Heart left ventricle (tissue), 16 donors: Measurements from ENCODE around the gene LENG9. TPM values are rescaled to one million over a fixed set of nuclear protein-coding genes. Genes with fewer than 3 reads are reported as not detected.
A peak's percentile ranks its signal among the peaks of the same experiment; 100 is the strongest.

Experiments
- ATAC-seq, 4 donors: fragments of 200-7000 bp; cut with Tn5 transposase; one replicate each; pipeline ENCODE4 v1.9.1; 2020 to 2022; ENCODE audit warnings: moderate library complexity in 4 of 4, mild to moderate bottlenecking in 3 of 4, moderate number of reproducible peaks in 1 of 4
- DNase-seq, 5 donors: peaks; one replicate each; pipeline ENCODE4 v3.0.0-alpha.2; 2020
- H3K27ac ChIP-seq, 12 donors: fragments of 200-600 bp; sonication (generic) in 4 of 12; one replicate each; pipeline versions ENCODE4 v1.5.0 to v1.8.0; 2016 to 2022; ENCODE audit warnings: mild to moderate bottlenecking in 2 of 12
- H3K27me3 ChIP-seq, 9 donors: fragments of 200-600 bp; sonication (generic) in 2 of 9; one replicate each; pipeline versions ENCODE4 v1.5.1 to v1.8.0; 2016 to 2022; ENCODE audit warnings: mild to moderate bottlenecking in 3 of 9
- H3K36me3 ChIP-seq, 9 donors: fragments of 200-600 bp; sonication (generic) in 2 of 9; one replicate each; pipeline versions ENCODE4 v1.5.0 to v1.8.0; 2018 to 2022; ENCODE audit warnings: mild to moderate bottlenecking in 2 of 9
- H3K4me1 ChIP-seq, 12 donors: fragments of 200-600 bp; sonication (generic) in 4 of 12; one replicate each; pipeline versions ENCODE4 v1.5.0 to v1.8.0; 2016 to 2022; ENCODE audit warnings: mild to moderate bottlenecking in 3 of 12
- H3K4me3 ChIP-seq, 12 donors: fragments of 200-600 bp; sonication (generic) in 4 of 12; one replicate each; pipeline versions ENCODE4 v1.5.0 to v1.8.0; 2017 to 2022; ENCODE audit warnings: mild to moderate bottlenecking in 9 of 12, moderate library complexity in 4 of 12
- H3K9me3 ChIP-seq, 12 donors: fragments of 200-600 bp; sonication (generic) in 4 of 12; one replicate each; pipeline versions ENCODE4 v1.5.0 to v1.8.0; 2016 to 2022; ENCODE audit warnings: mild to moderate bottlenecking in 1 of 12
- POLR2A ChIP-seq, 2 donors: fragments of 450-650 bp; IDR thresholded peaks; one replicate each; pipeline ENCODE4 v1.6.1; 2017; ENCODE audit warnings: antibody characterized with exemption in 2 of 2, mild to moderate bottlenecking in 2 of 2, moderate library complexity in 2 of 2
- WGBS, 4 donors: extraction: QIAGEN DNeasy Blood & Tissue Kit in 2 of 4; methylation state at CpG; one replicate each; pipeline versions ENCODE4 v1.1.5 to v1.1.7; 2013 to 2018; 5-methylcytosine and 5-hydroxymethylcytosine counted together
- intact Hi-C, 10 donors: fragments of 100-400 bp; cut with DNase I; formaldehyde crosslinking; loops; one replicate each; pipeline versions ENCODE4 v1.11.1 to v1.14.2; 2022
- polyA plus RNA-seq, 2 donors: library from polyadenylated mRNA; stranded (reverse); fragments of 200-250 nt; gene quantifications; one replicate each; pipeline ENCODE4 v1.2.3, GENCODE V29; 2013
- total RNA-seq, 9 donors: library from RNA; depleted of rRNA in 2 of 9; stranded (reverse); fragments of >200 nt in 2 of 9; fragmentation: NEBNext Ultra II Directional in 3 of 9; extraction: Animal tissue kit (Norgen Biotek cat#: 25700) in 3 of 9; gene quantifications; one replicate each; pipeline versions ENCODE4 v1.1.0 to v1.2.4, GENCODE V29; 2016 to 2023
- TF ChIP-seq, protein P1 (sequence below), 12 donors: fragments of 200-600 bp; sonication (generic) in 4 of 12; IDR thresholded peaks; one replicate each; pipeline versions ENCODE4 v1.5.0 to v1.8.0; 2018 to 2022; ENCODE audit warnings: antibody characterized with exemption in 12 of 12, mild to moderate bottlenecking in 5 of 12
- donor health status: ischemic (EF 13 %, LVEDD 7.1; RV severe dilation, severe dysfunction).
- donor health status: healthy with polysubstance abuse.
- donor health status: DM: no; HTN: yes; CAD: no.
- donor health status: DM: no; HTN: no; CAD: no.
- donor health status: ischemic (EF 25% LVEDD 6.9; RV normal size, moderate dysfunction).
- donor health status: ischemic (EF 25% LVEDD 5.7; RV mildly dilated, moderate dysfunction).
- donor health status: healthy.
- donor health status: DM: yes; HTN: yes; CAD: no.
- donor health status: ischemic (EF 35%, LVEDD 5.7; RV mildly dilated, moderate dysfunction).
- donor health status: nonischemic (EF 11% LVEDD 7.7; RV severe dilation, severe dysfunction).
- donor health status: DM: yes; HTN: yes; CAD: no.
- donor health status: PGD.
- donor health status: ischemic (EF 29% LVEDD 5.4; RV normal size, mild dysfunction).
- donor health status: nonischemic (EF 23%, LVEDD 6.1; RV moderate dilation, normal function).

Gene LENG9
- total and polyA plus RNA-seq, 11 donors = 1.4 to 4.1 (median 2.1) TPM

DNA sequence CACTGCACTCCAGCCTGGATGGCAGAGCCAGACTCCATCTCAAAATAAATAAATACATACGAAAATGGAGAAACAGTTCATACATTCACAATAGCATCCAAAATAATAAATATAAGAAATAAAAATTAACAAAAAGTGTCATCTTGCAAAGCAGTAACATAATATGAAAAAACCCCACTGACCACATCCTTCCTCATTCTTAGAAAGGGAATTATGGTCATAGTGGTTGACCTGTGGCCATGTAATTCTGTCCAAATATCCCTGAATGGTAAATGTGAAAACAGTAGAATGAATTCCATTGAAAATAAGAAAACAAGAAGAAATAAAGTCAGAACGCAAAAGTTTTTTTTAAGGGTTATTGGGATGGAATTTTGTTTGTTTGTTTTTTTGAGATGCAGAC lies 16.5 kb upstream of the LENG9 start:
- Histone ChIP-seq H3K27me3 (peaks cover 0 to 53% (median under 1%) of the 10 kb centered on the region in 9 donors), H3K27ac (no peak overlapping the region), H3K9me3 (no peaks in the 10 kb centered on the region), H3K36me3 (no peaks in the 10 kb centered on the region), H3K4me1 (peaks cover 0 to 17% (median 0%) of the 10 kb centered on the region in 12 donors), H3K4me3 (no peak overlapping the region)
- TF ChIP-seq, protein P1, sequence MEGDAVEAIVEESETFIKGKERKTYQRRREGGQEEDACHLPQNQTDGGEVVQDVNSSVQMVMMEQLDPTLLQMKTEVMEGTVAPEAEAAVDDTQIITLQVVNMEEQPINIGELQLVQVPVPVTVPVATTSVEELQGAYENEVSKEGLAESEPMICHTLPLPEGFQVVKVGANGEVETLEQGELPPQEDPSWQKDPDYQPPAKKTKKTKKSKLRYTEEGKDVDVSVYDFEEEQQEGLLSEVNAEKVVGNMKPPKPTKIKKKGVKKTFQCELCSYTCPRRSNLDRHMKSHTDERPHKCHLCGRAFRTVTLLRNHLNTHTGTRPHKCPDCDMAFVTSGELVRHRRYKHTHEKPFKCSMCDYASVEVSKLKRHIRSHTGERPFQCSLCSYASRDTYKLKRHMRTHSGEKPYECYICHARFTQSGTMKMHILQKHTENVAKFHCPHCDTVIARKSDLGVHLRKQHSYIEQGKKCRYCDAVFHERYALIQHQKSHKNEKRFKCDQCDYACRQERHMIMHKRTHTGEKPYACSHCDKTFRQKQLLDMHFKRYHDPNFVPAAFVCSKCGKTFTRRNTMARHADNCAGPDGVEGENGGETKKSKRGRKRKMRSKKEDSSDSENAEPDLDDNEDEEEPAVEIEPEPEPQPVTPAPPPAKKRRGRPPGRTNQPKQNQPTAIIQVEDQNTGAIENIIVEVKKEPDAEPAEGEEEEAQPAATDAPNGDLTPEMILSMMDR (IDR thresholded peaks at IDR 0.05) = no peak
- no peak for TF ChIP-seq POLR2A (IDR thresholded peaks at IDR 0.05)
- ATAC-seq = no peak
- intact Hi-C loops = loop anchor here in 6 of 10 donors (2.0 to 10.0 kb wide), 4 partner anchors 192 to 197 kb away; no protein-coding TSS in a partner anchor
- 77 to 89% (median 82%) methylated on average over 2 of the region's 2 CpGs for WGBS, 4 donors
- DNase-seq = no peak

DNA sequence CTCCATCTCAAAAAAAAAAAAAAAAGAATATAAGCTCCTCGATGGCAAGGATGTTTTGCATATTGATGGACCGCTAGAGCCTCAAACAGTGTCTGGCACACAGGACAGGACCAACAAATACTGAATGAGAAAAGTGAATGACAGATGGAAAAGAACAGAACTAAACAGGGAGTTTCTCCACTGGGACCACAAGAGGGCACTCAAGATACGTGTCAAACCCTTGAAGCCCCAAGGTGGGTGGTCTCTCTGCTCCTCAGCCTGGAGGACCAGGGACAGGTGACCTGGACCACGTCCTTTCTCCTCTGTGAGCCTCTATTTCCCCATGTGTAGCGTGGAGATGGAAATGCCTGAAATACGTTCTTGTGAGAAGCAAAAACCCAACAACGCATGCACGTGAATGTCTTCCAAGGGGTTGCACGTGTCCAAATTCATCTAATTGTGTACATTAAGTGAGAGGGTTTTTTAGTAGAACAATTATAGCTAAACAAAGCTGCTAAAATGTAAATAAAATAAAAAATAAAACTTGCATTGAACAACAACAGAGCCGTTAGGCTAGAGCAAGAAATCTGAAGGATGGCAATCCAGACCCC lies 15.2 kb upstream of the LENG9 start:
- DNase-seq (peak in 1 of 5 donors; percentile 39), ATAC-seq (no peak)
- Histone ChIP-seq H3K9me3 (no peaks in the 10 kb centered on the region), H3K27me3 (peaks cover 0 to 51% (median 0%) of the 10 kb centered on the region in 9 donors), H3K4me1 (peaks cover 0 to 19% (median 1%) of the 10 kb centered on the region in 12 donors), H3K36me3 (no peaks in the 10 kb centered on the region), H3K4me3 (no peak overlapping the region), H3K27ac (no peak overlapping the region)
- WGBS, 4 donors = 18 to 25% (median 21%) methylated on average over 10 of the region's 10 CpGs
- TF ChIP-seq, protein P1 (IDR thresholded peaks at IDR 0.05) = peak; percentile 40 to 68 (median 53)
- TF ChIP-seq POLR2A (IDR thresholded peaks at IDR 0.05) = no peak
- intact Hi-C loops = loop anchor here in 4 of 10 donors (5.0 kb wide), 2 partner anchors 41 to 199 kb away; no protein-coding TSS in a partner anchor

DNA sequence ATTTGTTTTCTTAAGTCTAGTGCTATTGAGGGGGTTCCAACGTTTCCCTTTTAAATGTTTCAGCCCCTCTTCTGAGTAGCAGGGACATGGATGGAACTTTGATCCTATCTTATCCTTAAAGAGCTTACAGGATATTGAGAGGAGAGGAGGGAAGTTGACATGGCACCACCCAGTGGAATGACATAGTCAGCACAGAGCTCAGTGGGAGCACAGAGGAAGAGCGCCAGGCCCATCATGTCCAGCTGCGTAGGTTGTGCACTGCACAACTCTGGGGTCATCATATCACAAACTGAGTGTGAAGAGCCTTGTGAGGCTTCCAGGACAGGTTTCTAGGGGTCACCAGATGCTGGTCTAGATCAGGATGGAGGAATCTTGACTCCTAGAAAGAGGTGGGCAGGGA lies 14.1 kb upstream of the LENG9 start:
- H3K4me1 ChIP-seq = peaks cover 0 to 27% (median 5%) of the 10 kb centered on the region in 12 donors
- WGBS, 4 donors = 46 to 66% (median 64%) methylated on average over 3 of the region's 3 CpGs
- intact Hi-C loops = loop anchor here in 4 of 10 donors (5.0 kb wide), 2 partner anchors 40 to 200 kb away; no protein-coding TSS in a partner anchor
- no peak for DNase-seq
- H3K27me3 ChIP-seq = peaks cover 0 to 48% (median 0%) of the 10 kb centered on the region in 9 donors
- H3K27ac ChIP-seq = no peak overlapping the region
- TF ChIP-seq, protein P1 (IDR thresholded peaks at IDR 0.05) = no peak
- no peak for TF ChIP-seq POLR2A (IDR thresholded peaks at IDR 0.05)
- no peaks in the 10 kb centered on the region for H3K36me3 ChIP-seq
- H3K4me3 ChIP-seq = no peak overlapping the region
- H3K9me3 ChIP-seq = no peaks in the 10 kb centered on the region
- ATAC-seq = no peak

DNA sequence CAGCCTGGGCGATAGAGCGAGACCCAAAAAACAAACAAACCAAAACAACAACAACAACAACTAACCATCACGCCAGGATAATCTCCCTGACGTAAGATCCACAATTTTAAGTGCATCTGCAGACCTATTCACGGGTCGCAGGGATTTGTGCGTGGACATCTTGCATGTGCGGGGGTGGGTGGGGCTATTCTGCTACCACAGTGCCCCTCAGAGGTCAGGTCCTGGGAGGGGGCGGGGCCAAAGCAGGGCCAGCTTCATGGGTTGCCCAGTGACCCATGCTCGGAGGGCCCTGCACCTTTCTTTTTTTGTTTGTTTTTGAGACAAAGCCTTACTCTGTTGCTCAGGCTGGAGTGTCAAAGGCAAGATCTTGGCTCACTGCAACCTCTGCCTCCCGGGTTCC lies 12.1 kb upstream of the LENG9 start:
- TF ChIP-seq, protein P1 (IDR thresholded peaks at IDR 0.05) = no peak
- no peak for TF ChIP-seq POLR2A (IDR thresholded peaks at IDR 0.05)
- Histone ChIP-seq H3K27ac (no peak overlapping the region), H3K27me3 (peaks cover 0 to 51% (median 4%) of the 10 kb centered on the region in 9 donors), H3K4me3 (no peak overlapping the region), H3K4me1 (peaks cover 0 to 30% (median 13%) of the 10 kb centered on the region in 12 donors), H3K36me3 (no peaks in the 10 kb centered on the region), H3K9me3 (no peaks in the 10 kb centered on the region)
- 89 to 92% (median 90%) methylated on average over 10 to 11 of the region's 11 CpGs for WGBS, 4 donors
- intact Hi-C loops = loop anchor here in 4 of 10 donors (5.0 kb wide), 2 partner anchors 38 to 202 kb away; no protein-coding TSS in a partner anchor
- no peak for DNase-seq
- ATAC-seq = no peak
